Measurements from ENCODE around the gene FUBP1.
A peak's percentile ranks its signal among the peaks of the same experiment; 100 is the strongest.
"Not testable (repeated sequence)": the region's sequence is repeated elsewhere in the genome, so short reads cannot be mapped to it uniquely, and the experiment has no call there.

Gene FUBP1

GRCh38 chr1:77945345-77945744, 33.5 kb downstream of the FUBP1 start:
- DNase-seq (ENCODE audit: low spot score): no peak

DNA sequence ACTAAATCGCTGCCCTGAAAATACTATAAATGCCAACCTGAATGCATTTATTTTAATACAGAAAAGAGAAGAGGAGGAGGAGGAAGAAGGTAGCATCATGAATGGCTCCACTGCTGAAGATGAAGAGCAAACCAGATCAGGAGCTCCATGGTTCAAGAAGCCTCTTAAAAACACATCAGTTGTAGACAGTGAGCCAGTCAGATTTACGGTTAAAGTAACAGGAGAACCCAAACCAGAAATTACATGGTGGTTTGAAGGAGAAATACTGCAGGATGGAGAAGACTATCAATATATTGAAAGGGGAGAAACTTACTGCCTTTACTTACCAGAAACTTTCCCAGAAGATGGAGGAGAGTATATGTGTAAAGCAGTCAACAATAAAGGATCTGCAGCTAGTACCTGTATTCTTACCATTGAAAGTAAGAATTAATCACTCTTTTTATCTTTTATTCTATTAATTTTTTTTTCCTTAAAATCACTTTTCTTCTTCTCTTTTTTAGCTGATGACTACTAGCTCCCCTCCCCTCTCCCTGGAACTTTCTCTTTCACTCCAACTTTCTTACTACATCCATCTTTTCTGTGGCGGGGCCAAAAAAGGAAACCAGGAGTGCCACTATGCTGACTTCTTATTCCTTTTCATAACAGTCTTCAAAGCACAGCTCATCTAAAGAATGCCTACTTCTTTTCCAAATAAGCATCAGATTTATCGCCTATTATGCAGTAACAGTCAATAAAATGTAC, 36.3 kb downstream of the FUBP1 start:
- DNase-seq (ENCODE audit: low spot score): no peak

GRCh38 chr1:77940921-77941570, 37.8 kb downstream of the FUBP1 start:
- no peak for DNase-seq (ENCODE audit: low spot score)

DNA sequence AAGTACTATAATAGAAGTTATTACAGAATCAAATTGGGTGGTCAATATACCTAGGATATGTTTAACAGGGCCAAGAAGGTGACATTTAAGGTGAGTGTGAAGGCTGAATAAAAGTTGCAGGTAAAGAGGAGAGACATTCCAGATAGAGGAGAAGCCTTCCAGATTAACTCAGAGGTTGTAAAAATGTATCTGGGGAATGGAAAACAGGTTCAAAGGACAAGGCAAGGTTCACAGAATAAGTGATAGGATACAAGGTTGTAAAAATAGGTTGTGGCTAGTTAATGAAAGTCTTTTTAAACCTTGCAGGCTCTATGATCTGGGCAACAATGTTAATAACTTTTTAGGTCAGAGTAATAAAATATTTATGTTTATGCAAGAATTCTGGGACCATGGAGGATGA, 40.2 kb downstream of the FUBP1 start:
- no peak for DNase-seq (ENCODE audit: low spot score)

- DNase-seq (ENCODE audit: low spot score): no peak
These were observed 49.1 kb downstream of the FUBP1 start for GRCh38 chr1:77929806-77930205.

GRCh38 chr1:77927414-77927813, 51.5 kb downstream of the FUBP1 start:
- DNase-seq (ENCODE audit: low spot score): no peak

DNA sequence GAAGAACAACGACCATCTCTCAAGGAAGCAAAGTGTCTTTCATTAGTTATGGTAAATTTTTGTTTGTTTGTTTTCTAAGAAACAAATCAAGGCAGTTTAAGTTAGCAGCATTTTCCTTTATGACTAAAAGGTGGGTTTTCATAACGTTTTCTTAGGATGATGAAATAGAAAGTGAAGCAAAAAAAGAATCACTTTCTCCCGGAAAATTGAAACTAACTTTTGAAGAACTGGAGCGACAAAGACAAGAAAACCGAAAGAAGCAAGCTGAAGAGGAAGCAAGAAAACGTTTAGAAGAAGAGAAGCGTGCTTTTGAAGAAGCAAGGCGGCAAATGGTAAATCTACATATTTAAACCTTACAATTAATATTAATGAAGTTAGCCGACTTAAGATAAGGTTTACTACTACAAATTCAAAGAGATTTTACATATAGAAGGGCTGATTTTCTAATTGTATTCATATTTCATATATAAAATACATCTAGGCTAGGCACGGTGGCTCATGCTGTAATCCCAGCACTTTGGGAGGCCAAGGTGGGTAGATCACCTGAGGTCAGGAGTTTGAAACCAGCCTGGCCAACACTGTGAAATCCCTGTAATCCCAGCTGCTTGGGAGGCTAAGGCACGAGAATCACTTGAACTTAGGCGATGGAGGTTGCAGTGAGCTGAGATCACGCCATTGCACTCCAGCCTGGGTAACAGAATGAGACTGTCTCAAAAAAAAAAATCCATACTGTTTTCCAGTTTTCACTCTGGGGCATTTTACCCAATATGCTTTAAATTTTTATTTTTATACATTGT, 52.1 kb downstream of the FUBP1 start:
- no peak for DNase-seq (ENCODE audit: low spot score)

DNA sequence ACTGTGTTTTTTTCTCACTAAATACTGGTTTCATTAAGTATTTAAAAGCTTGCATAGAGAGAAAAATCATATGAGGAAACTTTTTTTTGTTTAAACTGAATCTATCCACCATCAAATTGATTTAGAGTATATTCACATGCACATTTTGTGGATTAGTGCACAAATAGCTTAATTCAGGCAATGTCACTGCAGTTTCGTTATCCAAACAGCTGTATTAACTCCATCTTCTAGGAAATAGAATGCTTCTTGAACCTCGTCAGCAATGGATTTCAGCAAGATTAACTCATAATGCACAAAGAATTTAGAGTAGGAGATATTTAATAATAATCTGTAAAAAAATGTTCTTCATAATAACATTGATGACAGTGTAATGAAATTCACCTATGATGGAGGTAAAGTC, 52.9 kb downstream of the FUBP1 start:
- no peak for DNase-seq (ENCODE audit: low spot score)

DNA sequence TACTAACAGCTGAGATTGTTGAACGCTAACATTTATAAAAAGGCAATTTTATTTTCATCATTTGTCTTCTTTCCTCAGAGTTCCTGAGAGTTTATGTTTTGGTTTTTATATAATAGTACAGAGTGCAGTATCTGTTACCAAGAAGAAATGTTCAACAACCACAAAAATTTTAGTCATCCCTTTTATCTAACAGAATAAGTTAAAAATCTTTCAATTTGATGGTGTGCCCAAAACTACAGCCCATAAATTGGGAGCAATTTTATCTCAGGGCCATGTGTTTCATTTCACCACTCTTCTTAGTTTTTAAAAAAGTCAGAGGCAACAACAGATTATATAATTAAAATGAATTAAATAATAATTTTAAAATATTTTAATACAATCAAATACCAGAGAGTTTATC, 53.4 kb downstream of the FUBP1 start:
- DNase-seq (ENCODE audit: low spot score): no peak

GRCh38 chr1:77918918-77919317, 60.0 kb downstream of the FUBP1 start:
- not testable (repeated sequence) for DNase-seq (ENCODE audit: low spot score)

GRCh38 chr1:77910116-77910515, 68.8 kb downstream of the FUBP1 start:
- no peak for DNase-seq (ENCODE audit: low spot score)

DNA sequence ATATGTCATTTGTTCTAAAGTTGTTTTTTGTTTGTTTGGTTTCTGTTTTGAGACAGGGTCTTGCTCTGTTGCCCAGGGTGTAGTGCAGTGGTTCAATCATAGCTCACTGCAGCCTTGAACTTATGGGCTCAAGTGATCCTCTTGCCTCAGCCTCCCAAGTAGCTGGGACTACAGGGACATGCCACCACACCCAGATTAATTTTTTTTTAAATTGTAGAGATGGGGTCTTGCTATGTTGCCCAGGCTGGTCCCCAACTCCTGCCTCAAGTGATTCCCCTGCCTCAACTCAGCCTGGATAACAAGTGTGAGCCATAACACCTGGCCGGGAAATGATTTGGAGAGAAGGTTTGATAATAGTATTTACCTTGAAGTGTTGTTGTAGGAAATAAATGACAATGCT, 72.2 kb downstream of the FUBP1 start:
- no peak for DNase-seq (ENCODE audit: low spot score)

DNA sequence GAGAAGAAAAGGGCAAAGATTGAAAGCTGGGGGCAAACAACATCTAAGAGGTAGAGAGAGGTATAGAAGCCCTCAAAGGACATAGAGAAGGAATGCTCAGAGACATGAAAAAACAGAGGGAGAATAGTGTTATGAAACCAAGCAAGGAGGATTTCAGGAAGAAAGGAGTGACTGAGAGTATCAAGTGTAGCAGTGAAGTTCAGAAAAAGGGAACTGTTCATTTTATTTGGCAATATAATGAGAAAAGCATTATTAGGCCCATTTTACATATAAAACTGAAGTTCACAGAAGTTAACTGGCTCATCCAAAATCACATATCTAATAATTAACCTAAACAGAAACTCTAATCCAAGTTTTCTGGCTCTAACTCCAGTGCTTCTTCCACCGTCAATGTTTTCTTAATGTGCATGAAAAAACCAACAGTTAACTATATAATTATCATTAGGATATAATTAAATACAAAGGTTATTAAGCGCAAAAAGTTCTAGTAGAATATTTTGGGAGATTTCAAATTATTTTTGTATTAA, 72.8 kb downstream of the FUBP1 start:
- DNase-seq (ENCODE audit: low spot score): no peak

GRCh38 chr1:77905603-77906002, 73.3 kb downstream of the FUBP1 start:
- no peak for DNase-seq (ENCODE audit: low spot score)

GRCh38 chr1:77900687-77901293, 78.1 kb downstream of the FUBP1 start:
- peak; percentile 43 for DNase-seq (ENCODE audit: low spot score)

- no peak for DNase-seq (ENCODE audit: low spot score)
These were observed 79.1 kb downstream of the FUBP1 start for GRCh38 chr1:77899647-77900320.
